Measurements from ENCODE around the gene ZBTB1. TPM values are rescaled to one million over a fixed set of nuclear protein-coding genes. Genes with fewer than 3 reads are reported as not detected.
"Not testable (repeated sequence)": the region's sequence is repeated elsewhere in the genome, so short reads cannot be mapped to it uniquely, and the experiment has no call there.

Gene ZBTB1
- total and polyA plus RNA-seq, 7 experiments from 2014 or later, result 42.4 to 119 (median 97.7) TPM

DNA sequence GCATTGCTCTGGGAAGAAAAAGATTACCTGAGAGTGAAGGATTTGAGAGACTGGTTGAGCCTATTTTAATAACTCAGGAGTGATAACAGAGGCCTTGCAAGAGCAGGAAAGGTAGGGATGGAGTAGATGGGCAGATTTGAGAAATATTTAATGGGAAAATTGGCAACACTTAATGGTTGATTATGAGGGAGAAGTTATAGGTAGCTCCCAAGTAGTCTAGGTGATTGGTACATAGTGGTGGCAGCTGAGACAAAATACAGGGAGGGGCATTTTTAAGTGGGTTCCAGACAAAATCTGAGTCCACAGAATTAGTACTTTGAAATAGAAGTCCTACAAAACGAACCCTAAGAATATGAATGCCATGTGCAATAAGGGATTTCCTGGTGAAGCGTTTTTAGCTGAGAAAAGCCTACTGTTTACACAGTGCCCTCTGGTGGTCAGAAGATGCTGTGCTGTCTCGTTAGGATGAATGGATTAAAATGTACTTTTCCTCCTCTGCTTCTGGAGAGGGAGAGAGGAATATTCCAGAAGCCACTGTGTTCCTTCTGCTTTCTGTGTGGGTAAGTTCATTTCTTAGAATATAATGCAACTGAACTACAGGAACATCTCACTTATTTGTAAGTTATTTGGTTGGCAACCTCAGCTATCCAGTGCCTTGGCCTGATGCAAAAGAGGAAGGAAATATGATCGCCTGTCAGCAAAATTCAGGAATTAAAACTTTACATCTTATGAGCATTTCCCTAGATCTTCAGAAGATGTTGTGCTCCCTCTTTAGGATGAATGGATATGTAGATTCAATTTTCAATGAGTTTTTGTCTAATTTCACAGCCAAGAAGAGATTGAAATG is 6.5 kb downstream of the ZBTB1 start:
- Histone ChIP-seq H3K9me3 (ENCODE audit: control insufficient read depth in 2 of 3, low read length in 3 of 3) (no peaks in the 10 kb centered on the region), H3K27me3 (ENCODE audit: control insufficient read depth in 2 of 2, insufficient read depth in 2 of 2, low read length in 2 of 2) (no peaks in the 10 kb centered on the region), H3K4me3 (ENCODE audit: low read length) (no peak overlapping the region), H3K36me3 (ENCODE audit: control insufficient read depth in 2 of 3, insufficient read depth in 3 of 3, low read length in 3 of 3) (no peaks in the 10 kb centered on the region), H3K4me1 (ENCODE audit: control insufficient read depth in 2 of 2, insufficient read depth in 2 of 2, low read length in 2 of 2) (peaks cover 60 to 61% of the 10 kb centered on the region in 2 donors), H3K27ac (ENCODE audit: low read depth, low read length) (peak overlapping the region; percentile 57)
- POLR2A ChIA-PET, result interaction anchor here (0.5 to 4.3 kb wide), 12 partner anchors 9 to 167 kb away, joined by 3 to 37 read pairs (median 4); partner anchors contain the start of genes AKAP5 and HSPA2
- Mint-ChIP-seq H3K27me3 (no peaks in the 10 kb centered on the region), H3K4me1 (peaks cover 60 to 96% (median 90%) of the 10 kb centered on the region in 7 donors), H3K27ac (peak overlapping the region; percentile 64 to 99 (median 91)), H3K9me3 (no peaks in the 10 kb centered on the region), H3K4me3 (peak overlapping the region; percentile 18 to 92 (median 65)), H3K36me3 (peaks cover 0 to 15% (median 0%) of the 10 kb centered on the region in 5 donors)
- ATAC-seq (peak; percentile 87), DNase-seq (peak in 8 of 9 donors; percentile 50 to 73 (median 68))
- CTCF ChIA-PET, result interaction anchor here (0.6 to 5.5 kb wide), 21 partner anchors 8 to 208 kb away, joined by 3 to 40 read pairs (median 5); partner anchors contain the start of gene AKAP5
- intact Hi-C loops (cut with micrococcal nuclease), result loop anchor here (1.0 to 2.0 kb wide), 8 partner anchors 8 to 167 kb away; partner anchors contain the start of genes AKAP5 (in 2 of the 2) and ZBTB25 (in 2 of the 2)

- no peak overlapping the region for H3K27ac ChIP-seq (ENCODE audit: low read depth, low read length)
- H3K9me3 ChIP-seq (ENCODE audit: control insufficient read depth in 2 of 3, low read length in 3 of 3), result no peaks in the 10 kb centered on the region
- no peak overlapping the region for H3K4me3 ChIP-seq (ENCODE audit: low read length)
- peaks cover 45 to 57% of the 10 kb centered on the region in 2 donors for H3K4me1 ChIP-seq (ENCODE audit: control insufficient read depth in 2 of 2, insufficient read depth in 2 of 2, low read length in 2 of 2)
- ATAC-seq, result no peak
- Mint-ChIP-seq H3K27ac (peak overlapping the region in 1 of 9 donors; percentile 27), H3K9me3 (no peaks in the 10 kb centered on the region), H3K27me3 (no peaks in the 10 kb centered on the region), H3K4me1 (peaks cover 51 to 94% (median 90%) of the 10 kb centered on the region in 7 donors), H3K4me3 (no peak overlapping the region), H3K36me3 (peaks cover 0 to 5% (median 0%) of the 10 kb centered on the region in 5 donors)
- H3K27me3 ChIP-seq (ENCODE audit: control insufficient read depth in 2 of 2, insufficient read depth in 2 of 2, low read length in 2 of 2), result no peaks in the 10 kb centered on the region
- intact Hi-C loops (cut with micrococcal nuclease), result no loop called here
- CTCF ChIA-PET, result interaction anchor here (1.4 to 5.5 kb wide), 3 partner anchors 20 to 34 kb away, joined by 4 to 33 read pairs (median 4); no protein-coding TSS in a partner anchor
- no peaks in the 10 kb centered on the region for H3K36me3 ChIP-seq (ENCODE audit: control insufficient read depth in 2 of 3, insufficient read depth in 3 of 3, low read length in 3 of 3)
- POLR2A ChIA-PET, result interaction anchor here (1.0 to 4.3 kb wide), 2 partner anchors 8 to 12 kb away, joined by 3 to 37 read pairs; partner anchors contain the start of gene ZBTB1
- DNase-seq, result no peak
Measured at GRCh38 chr14:64513271-64513670, 8.7 kb downstream of the ZBTB1 start.

- H3K4me3 ChIP-seq (ENCODE audit: low read length), result no peak overlapping the region
- no peaks in the 10 kb centered on the region for H3K36me3 ChIP-seq (ENCODE audit: control insufficient read depth in 2 of 3, insufficient read depth in 3 of 3, low read length in 3 of 3)
- H3K4me1 ChIP-seq (ENCODE audit: control insufficient read depth in 2 of 2, insufficient read depth in 2 of 2, low read length in 2 of 2), result peaks cover 35 to 45% of the 10 kb centered on the region in 2 donors
- no peak overlapping the region for H3K27ac ChIP-seq (ENCODE audit: low read depth, low read length)
- Mint-ChIP-seq H3K27me3 (no peaks in the 10 kb centered on the region), H3K9me3 (no peaks in the 10 kb centered on the region), H3K4me1 (peaks cover 40 to 84% (median 75%) of the 10 kb centered on the region in 7 donors), H3K36me3 (no peaks in the 10 kb centered on the region), H3K27ac (no peak overlapping the region), H3K4me3 (no peak overlapping the region)
- H3K27me3 ChIP-seq (ENCODE audit: control insufficient read depth in 2 of 2, insufficient read depth in 2 of 2, low read length in 2 of 2), result no peaks in the 10 kb centered on the region
- H3K9me3 ChIP-seq (ENCODE audit: control insufficient read depth in 2 of 3, low read length in 3 of 3), result no peaks in the 10 kb centered on the region
- ChIA-PET CTCF (interaction anchor here (0.6 to 2.7 kb wide), 6 partner anchors 25 to 149 kb away, joined by 3 to 11 read pairs (median 4); no protein-coding TSS in a partner anchor), POLR2A (interaction anchor here (1.6 to 1.9 kb wide), 4 partner anchors 10 to 27 kb away, joined by 3 to 8 read pairs (median 5); partner anchors contain the start of genes HSPA2 and ZBTB1)
- intact Hi-C loops (cut with micrococcal nuclease), result no loop called here
- no peak for DNase-seq
- no peak for ATAC-seq
Measured at GRCh38 chr14:64515053-64515452, 10.5 kb downstream of the ZBTB1 start.

DNA sequence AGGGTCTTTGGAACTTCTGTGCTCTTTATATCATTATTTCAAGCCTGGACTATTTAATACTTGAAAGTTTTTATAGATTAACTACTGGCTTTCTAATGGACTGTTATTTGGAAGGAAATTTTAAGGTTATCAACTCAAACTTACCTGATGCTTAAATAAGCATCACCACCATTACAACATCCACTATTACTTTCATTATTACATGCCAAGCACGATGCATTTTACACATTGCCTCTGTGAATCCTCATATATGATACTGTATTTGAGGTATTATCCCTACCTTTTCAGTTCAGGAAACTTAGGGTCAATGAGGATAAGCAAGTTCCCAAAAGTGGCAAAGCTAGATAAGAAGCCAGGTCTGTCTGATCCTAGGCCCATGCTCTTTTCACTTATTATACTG is 12.4 kb downstream of the ZBTB1 start:
- Histone ChIP-seq H3K36me3 (ENCODE audit: control insufficient read depth in 2 of 3, insufficient read depth in 3 of 3, low read length in 3 of 3) (peaks cover 0 to 8% (median 7%) of the 10 kb centered on the region in 3 experiments), H3K27ac (ENCODE audit: low read depth, low read length) (no peak overlapping the region), H3K9me3 (ENCODE audit: control insufficient read depth in 2 of 3, low read length in 3 of 3) (no peaks in the 10 kb centered on the region), H3K4me3 (ENCODE audit: low read length) (no peak overlapping the region), H3K4me1 (ENCODE audit: control insufficient read depth in 2 of 2, insufficient read depth in 2 of 2, low read length in 2 of 2) (peaks cover 26% of the 10 kb centered on the region in 2 donors), H3K27me3 (ENCODE audit: control insufficient read depth in 2 of 2, insufficient read depth in 2 of 2, low read length in 2 of 2) (no peaks in the 10 kb centered on the region)
- intact Hi-C loops (cut with micrococcal nuclease), result no loop called here
- H3K9me3 Mint-ChIP-seq, result no peaks in the 10 kb centered on the region
- DNase-seq (no peak), ATAC-seq (no peak)
- ChIA-PET CTCF (interaction anchor here (1.0 kb wide), 1 partner anchor 72 kb away, joined by 3 read pairs; no protein-coding TSS in a partner anchor), POLR2A (no interaction called here)
- peak overlapping the region in 2 of 9 donors; percentile 40 to 56 for H3K27ac Mint-ChIP-seq
- H3K27me3 Mint-ChIP-seq, result no peaks in the 10 kb centered on the region
- H3K4me1 Mint-ChIP-seq, result peaks cover 32 to 76% (median 70%) of the 10 kb centered on the region in 7 donors
- peaks cover 0 to 3% (median 0%) of the 10 kb centered on the region in 5 donors for H3K36me3 Mint-ChIP-seq
- H3K4me3 Mint-ChIP-seq, result peak overlapping the region in 4 of 10 donors; percentile 21 to 41 (median 30)

DNA sequence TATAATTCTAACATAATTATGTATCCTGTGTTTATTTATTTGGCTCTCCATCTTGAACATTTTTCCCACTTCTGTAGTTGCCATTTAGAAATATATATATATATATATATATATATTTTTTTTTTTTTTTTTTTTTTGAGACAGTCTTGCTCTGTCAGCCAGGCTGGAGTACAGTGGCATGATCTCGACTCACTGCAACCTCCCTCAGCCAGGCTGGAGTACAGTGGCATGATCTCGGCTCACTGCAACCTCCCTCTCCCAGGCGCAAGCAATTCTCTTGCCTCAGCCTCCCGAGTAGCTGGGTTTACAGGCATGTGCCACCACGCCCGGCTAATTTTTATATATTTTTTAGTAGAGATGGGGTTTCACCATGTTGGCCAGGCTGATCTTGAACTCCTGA is 13.1 kb downstream of the ZBTB1 start:
- Mint-ChIP-seq H3K4me1 (peaks cover 28 to 69% (median 63%) of the 10 kb centered on the region in 7 donors), H3K4me3 (peak overlapping the region in 2 of 10 donors; percentile 23 to 29), H3K27ac (peak overlapping the region in 1 of 9 donors; percentile 40)
- CTCF ChIA-PET; H3K27me3 ChIP-seq (ENCODE audit: control insufficient read depth in 2 of 2, insufficient read depth in 2 of 2, low read length in 2 of 2); ATAC-seq; intact Hi-C loops (cut with micrococcal nuclease); H3K27me3 Mint-ChIP-seq; DNase-seq; H3K4me3 ChIP-seq (ENCODE audit: low read length); H3K9me3 ChIP-seq (ENCODE audit: control insufficient read depth in 2 of 3, low read length in 3 of 3); H3K27ac ChIP-seq (ENCODE audit: low read depth, low read length); H3K36me3 Mint-ChIP-seq; H3K9me3 Mint-ChIP-seq: not testable (repeated sequence)
- POLR2A ChIA-PET, result interaction anchor here (0.6 kb wide), 1 partner anchor 418 kb away, joined by 3 read pairs; no protein-coding TSS in a partner anchor
- peaks cover 0 to 14% (median 13%) of the 10 kb centered on the region in 3 experiments for H3K36me3 ChIP-seq (ENCODE audit: control insufficient read depth in 2 of 3, insufficient read depth in 3 of 3, low read length in 3 of 3)
- H3K4me1 ChIP-seq (ENCODE audit: control insufficient read depth in 2 of 2, insufficient read depth in 2 of 2, low read length in 2 of 2), result peaks cover 23% of the 10 kb centered on the region in 2 donors

GRCh38 chr14:64518229-64518628 is 13.7 kb downstream of the ZBTB1 start:
- DNase-seq (no peak), ATAC-seq (no peak)
- peak overlapping the region in 2 of 9 donors; percentile 43 to 54 for H3K27ac Mint-ChIP-seq
- H3K27ac ChIP-seq (ENCODE audit: low read depth, low read length), result no peak overlapping the region
- no peaks in the 10 kb centered on the region for H3K27me3 Mint-ChIP-seq
- no peaks in the 10 kb centered on the region for H3K9me3 ChIP-seq (ENCODE audit: control insufficient read depth in 2 of 3, low read length in 3 of 3)
- no peak overlapping the region for H3K4me3 ChIP-seq (ENCODE audit: low read length)
- ChIA-PET POLR2A (interaction anchor here (0.6 kb wide), 2 partner anchors 174 to 418 kb away, joined by 3 read pairs; no protein-coding TSS in a partner anchor), CTCF (interaction anchor here (1.1 kb wide), 1 partner anchor 36 kb away, joined by 9 read pairs; no protein-coding TSS in a partner anchor)
- peak overlapping the region in 2 of 10 donors; percentile 13 to 23 for H3K4me3 Mint-ChIP-seq
- intact Hi-C loops (cut with micrococcal nuclease), result no loop called here
- H3K4me1 ChIP-seq (ENCODE audit: control insufficient read depth in 2 of 2, insufficient read depth in 2 of 2, low read length in 2 of 2), result peaks cover 17 to 18% of the 10 kb centered on the region in 2 donors
- peaks cover 25 to 64% (median 57%) of the 10 kb centered on the region in 7 donors for H3K4me1 Mint-ChIP-seq
- H3K36me3 Mint-ChIP-seq, result peaks cover 0 to 3% (median 0%) of the 10 kb centered on the region in 5 donors
- peaks cover 0 to 17% (median 13%) of the 10 kb centered on the region in 3 experiments for H3K36me3 ChIP-seq (ENCODE audit: control insufficient read depth in 2 of 3, insufficient read depth in 3 of 3, low read length in 3 of 3)
- H3K27me3 ChIP-seq (ENCODE audit: control insufficient read depth in 2 of 2, insufficient read depth in 2 of 2, low read length in 2 of 2), result no peaks in the 10 kb centered on the region
- no peaks in the 10 kb centered on the region for H3K9me3 Mint-ChIP-seq

Data from naive thymus-derived CD4-positive, alpha-beta T cell (primary cell).